HG03196 (cell line): ENCODE results near the gene LAPTM4A.

Source experiments
- ATAC-seq: cut with Tn5 transposase; IDR thresholded peaks from one replicate; pipeline ENCODE4 v1.9.1; 2021; ENCODE audit not compliant: unreplicated experiment

Gene LAPTM4A

GRCh38 chr2:19989342-19989666 lies 62.1 kb downstream of the LAPTM4A start:
- ATAC-seq, result no peak

DNA sequence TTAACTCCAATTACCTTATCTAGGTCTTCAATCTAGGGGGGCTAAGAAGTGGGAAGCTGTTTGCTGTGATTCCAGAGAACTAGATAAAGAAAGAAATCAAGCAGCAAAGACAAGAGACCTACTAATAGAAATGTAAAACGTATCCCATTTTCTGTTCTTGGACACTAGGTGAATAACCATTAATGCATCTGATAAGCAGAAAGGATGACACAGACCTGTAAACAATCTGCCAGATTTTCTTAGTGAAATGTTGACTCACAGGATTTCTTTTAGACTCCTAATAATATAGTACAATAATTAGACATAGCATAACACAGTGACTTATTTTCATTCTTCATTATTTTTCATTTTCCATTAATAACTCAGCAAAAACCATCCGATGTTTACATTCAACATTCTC lies 62.8 kb downstream of the LAPTM4A start:
- no peak for ATAC-seq

DNA sequence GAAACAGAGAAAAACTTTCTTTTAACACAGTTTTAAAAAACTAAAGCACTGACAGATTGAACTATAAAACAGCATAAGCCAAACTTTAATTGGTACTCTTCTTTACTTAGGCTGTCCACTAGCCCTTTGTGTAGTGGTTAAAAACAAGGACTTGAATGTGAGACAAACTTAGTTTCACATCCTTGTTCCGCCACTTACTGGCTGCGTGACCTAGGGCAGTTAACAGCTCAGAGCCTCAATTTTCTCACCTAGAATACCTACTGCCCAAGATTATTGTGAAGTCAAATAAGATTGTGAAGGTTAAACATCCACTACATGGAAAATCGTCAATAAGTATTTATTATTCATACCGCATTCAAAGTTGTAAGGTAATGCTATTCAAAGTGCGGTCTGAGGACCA lies 63.5 kb downstream of the LAPTM4A start:
- peak; percentile 68 for ATAC-seq
